HTR-8/SVneo (cell line): ENCODE measurements around the gene CALHM5.
"Not testable (repeated sequence)": the region's sequence is repeated elsewhere in the genome, so short reads cannot be mapped to it uniquely, and the experiment has no call there.

Source experiments
- DNase-seq: peaks from one replicate; pipeline ENCODE4 v3.0.0; 2011; ENCODE audit warnings: low spot score, mixed read lengths; ENCODE audit not compliant: insufficient read length
- FAIRE-seq: peaks from 2 replicates; lab custom pipeline; 2011; peaks lifted over from hg19 to GRCh38; lab: Jason Lieb, UNC

Gene CALHM5

GRCh38 chr6:116511424-116512110 lies at the start of gene CALHM5:
Gene CALHM5, plus strand, starts transcription at chr6:116511639. Its CDS starts 58 bp downstream, at chr6:116511697.
- DNase-seq (peak; percentile 54), FAIRE-seq (no peak)

GRCh38 chr6:116461932-116462885 lies 49.2 kb upstream of the CALHM5 start:
- FAIRE-seq: no peak

GRCh38 chr6:116463301-116463700 lies 48.1 kb upstream of the CALHM5 start:
- no peak for DNase-seq
- FAIRE-seq: no peak

More at GRCh38 chr6:116461932-116462885, 49.2 kb upstream of the CALHM5 start:
- DNase-seq: no peak

- FAIRE-seq (no peak), DNase-seq (no peak)
Measured at GRCh38 chr6:116465246-116465645, 46.2 kb upstream of the CALHM5 start.

GRCh38 chr6:116467096-116467495 lies 44.3 kb upstream of the CALHM5 start:
- DNase-seq (no peak), FAIRE-seq (no peak)

GRCh38 chr6:116467514-116467913 lies 43.9 kb upstream of the CALHM5 start:
- DNase-seq: no peak
- FAIRE-seq: no peak

- FAIRE-seq (no peak), DNase-seq (no peak)
Measured at GRCh38 chr6:116468293-116468692, 43.1 kb upstream of the CALHM5 start.

- FAIRE-seq (no peak), DNase-seq (no peak)
Measured at GRCh38 chr6:116471531-116471930, 39.9 kb upstream of the CALHM5 start.

GRCh38 chr6:116472706-116473105 lies 38.7 kb upstream of the CALHM5 start:
- DNase-seq (no peak), FAIRE-seq (no peak)

GRCh38 chr6:116475141-116475540 lies 36.3 kb upstream of the CALHM5 start:
- FAIRE-seq (no peak), DNase-seq (no peak)

GRCh38 chr6:116476002-116476678 lies 35.3 kb upstream of the CALHM5 start:
- FAIRE-seq (no peak), DNase-seq (no peak)

- FAIRE-seq (no peak), DNase-seq (no peak)
Measured at GRCh38 chr6:116482780-116483179, 28.7 kb upstream of the CALHM5 start.

GRCh38 chr6:116483616-116484015 lies 27.8 kb upstream of the CALHM5 start:
- DNase-seq (no peak), FAIRE-seq (no peak)

- DNase-seq (no peak), FAIRE-seq (no peak)
Measured at GRCh38 chr6:116485559-116486184, 25.8 kb upstream of the CALHM5 start.

- DNase-seq: no peak
- FAIRE-seq: no peak
Measured at GRCh38 chr6:116491610-116492330, 19.7 kb upstream of the CALHM5 start.

- DNase-seq: no peak
- FAIRE-seq: no peak
Measured at GRCh38 chr6:116492331-116493067, 18.9 kb upstream of the CALHM5 start.

GRCh38 chr6:116495161-116495560 lies 16.3 kb upstream of the CALHM5 start:
- FAIRE-seq, DNase-seq: not testable (repeated sequence)

GRCh38 chr6:116497113-116497676 lies 14.2 kb upstream of the CALHM5 start:
- no peak for FAIRE-seq
- no peak for DNase-seq
